Right forelimb (tissue), 1 donor: ENCODE results near the gene ZNF548.
"Not testable (repeated sequence)": the region's sequence is repeated elsewhere in the genome, so short reads cannot be mapped to it uniquely, and the experiment has no call there.

Source experiments
- DNase-seq: peaks from one replicate; pipeline ENCODE4 v3.0.0-alpha.2; 2018

Gene ZNF548

GRCh38 chr19:57389730-57390598, at the start of gene ZNF548:
TSS of gene ZNF548 (plus strand) at chr19:57389854. CDS start at chr19:57390100, 246 bp downstream.
- DNase-seq, result peak; percentile 98

- no peak for DNase-seq
Measured at GRCh38 chr19:57342582-57342981, 47.1 kb upstream of the ZNF548 start.

- DNase-seq, result no peak
Measured at GRCh38 chr19:57348136-57348535, 41.5 kb upstream of the ZNF548 start.

- DNase-seq, result peak; percentile 96
Measured at GRCh38 chr19:57350877-57351805, 38.5 kb upstream of the ZNF548 start, which contains the start of gene ZNF304. TSS of gene ZNF304 (plus strand) at chr19:57351271. CDS start at chr19:57351665, 394 bp downstream.

GRCh38 chr19:57351867-57352266, 37.8 kb upstream of the ZNF548 start:
- no peak for DNase-seq

GRCh38 chr19:57355916-57356315, 33.7 kb upstream of the ZNF548 start:
- no peak for DNase-seq

- DNase-seq, result no peak
Measured at GRCh38 chr19:57357406-57357805, 32.2 kb upstream of the ZNF548 start.

GRCh38 chr19:57359300-57359699, 30.4 kb upstream of the ZNF548 start:
- no peak for DNase-seq

- DNase-seq, result no peak
Measured at GRCh38 chr19:57362419-57362818, 27.2 kb upstream of the ZNF548 start.

- peak; percentile 100 for DNase-seq
Measured at GRCh38 chr19:57362997-57363687, 26.5 kb upstream of the ZNF548 start, which contains the start of the genes TRAPPC2B and ZNF547. TSS of gene TRAPPC2B (plus strand) at chr19:57363551. CDS start at chr19:57364834, 1,283 bp downstream. TSS of gene ZNF547 (plus strand) at chr19:57363551. CDS start at chr19:57368556, 5,005 bp downstream.

- no peak for DNase-seq
Measured at GRCh38 chr19:57363688-57364181, 25.9 kb upstream of the ZNF548 start.

- no peak for DNase-seq
Measured at GRCh38 chr19:57366776-57367175, 22.9 kb upstream of the ZNF548 start.

GRCh38 chr19:57374179-57374578, 15.5 kb upstream of the ZNF548 start:
- DNase-seq, result no peak

GRCh38 chr19:57374647-57375046, 15.0 kb upstream of the ZNF548 start:
- not testable (repeated sequence) for DNase-seq

GRCh38 chr19:57376151-57376550, 13.5 kb upstream of the ZNF548 start:
- no peak for DNase-seq

GRCh38 chr19:57377498-57378146, 12.0 kb upstream of the ZNF548 start:
- DNase-seq, result no peak

GRCh38 chr19:57380923-57381322, 8.7 kb upstream of the ZNF548 start:
- DNase-seq, result no peak

- DNase-seq, result no peak
Measured at GRCh38 chr19:57382806-57383488, 6.7 kb upstream of the ZNF548 start.

GRCh38 chr19:57389194-57389729, 392 bp upstream of the ZNF548 start:
- no peak for DNase-seq

- DNase-seq, result no peak
Measured at GRCh38 chr19:57395710-57396109, 6.1 kb downstream of the ZNF548 start.

- no peak for DNase-seq
Measured at GRCh38 chr19:57398868-57399267, 9.2 kb downstream of the ZNF548 start.
